ENCODE results near the gene BCL6.
A peak's percentile ranks its signal among the peaks of the same experiment; 100 is the strongest.

Gene BCL6

DNA sequence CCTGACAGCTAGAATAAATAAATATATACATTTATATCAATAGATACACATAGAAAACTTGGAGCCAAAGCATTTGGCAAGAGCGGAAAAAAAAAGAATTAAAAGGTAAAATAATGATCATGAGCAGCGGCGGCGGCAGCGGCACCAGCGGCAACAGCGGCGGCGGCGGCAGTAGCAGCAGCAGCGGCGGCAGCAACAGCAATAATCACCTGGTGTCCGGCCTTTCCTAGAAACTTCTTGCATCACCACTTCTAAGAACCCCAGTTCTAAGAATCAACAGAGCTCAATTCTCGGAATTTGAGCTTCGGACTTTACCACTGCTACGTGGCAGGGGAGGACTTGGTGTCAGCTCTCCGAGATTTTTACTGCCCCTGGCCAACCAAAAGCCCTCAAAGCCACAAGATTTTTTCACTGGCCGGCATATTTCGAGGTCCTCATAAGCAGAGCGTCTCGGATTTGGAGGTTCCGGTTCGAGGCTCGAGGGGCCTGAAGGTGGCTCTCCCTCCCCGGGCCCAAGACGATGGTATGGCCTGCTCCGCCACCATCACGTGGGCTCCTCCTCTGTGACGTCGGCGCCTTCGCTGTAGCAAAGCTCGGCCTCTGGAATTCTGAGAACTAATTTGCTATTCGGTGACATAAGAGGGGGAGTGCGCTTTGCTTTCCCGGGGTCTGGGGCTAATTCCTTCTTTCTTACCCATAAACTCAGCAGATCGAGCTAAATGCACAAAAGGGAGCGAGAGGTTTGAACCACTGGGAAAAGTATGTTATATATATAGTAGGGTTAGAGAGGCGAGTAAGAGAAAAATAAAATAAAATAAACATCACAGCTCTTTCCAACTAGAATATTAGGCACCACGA, at the start of gene BCL6:
Gene BCL6, minus strand, starts transcription at position 268 of the 858 bp plus-strand sequence. CDS start 11,775 bp downstream, outside the sequence.
- peak within 1 kb of the TSS; percentile 66 for H3K4me3 ChIP-seq (ENCODE audit: low read depth, low read length)

DNA sequence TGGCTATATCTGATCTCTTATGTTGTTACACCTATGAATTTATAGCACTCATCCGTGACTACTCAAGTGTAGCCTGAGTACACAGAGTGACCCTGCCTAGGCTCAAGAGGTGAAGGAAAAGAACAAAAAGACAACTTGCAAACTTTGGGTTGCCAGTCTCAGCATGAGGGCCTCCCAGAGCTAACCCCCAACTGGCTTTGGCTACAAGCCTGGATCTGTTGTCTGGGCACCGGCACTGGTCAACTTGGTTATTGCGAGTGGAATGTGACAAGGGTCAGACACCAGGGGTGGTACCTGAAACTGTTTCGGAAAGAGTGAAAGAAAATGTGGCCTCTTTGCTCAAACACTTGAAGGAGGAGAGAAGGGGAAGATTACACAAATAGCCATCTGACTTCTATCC, 49.5 kb upstream of the BCL6 start:
- no peak overlapping the region for H3K4me3 ChIP-seq (ENCODE audit: low read depth, low read length)

DNA sequence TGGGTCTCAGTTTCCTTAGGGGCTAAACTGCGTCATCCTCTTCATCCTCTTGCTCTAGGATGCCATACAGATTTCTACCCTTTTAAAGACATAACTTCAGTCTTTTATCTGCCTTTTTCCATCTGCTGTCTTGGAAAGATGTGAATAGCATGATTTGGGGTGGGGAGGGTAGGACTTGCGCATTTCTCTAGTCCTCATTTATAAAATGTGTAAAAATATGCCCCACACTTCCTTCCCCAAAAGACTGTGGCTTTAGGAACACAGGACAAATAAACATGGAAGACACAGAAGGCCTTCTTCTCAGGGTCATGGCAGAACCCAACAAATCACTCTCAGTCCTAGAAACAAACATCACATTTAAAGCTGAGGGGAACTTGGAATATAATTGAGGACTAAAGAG, 48.4 kb upstream of the BCL6 start:
- no peak overlapping the region for H3K4me3 ChIP-seq (ENCODE audit: low read depth, low read length)

DNA sequence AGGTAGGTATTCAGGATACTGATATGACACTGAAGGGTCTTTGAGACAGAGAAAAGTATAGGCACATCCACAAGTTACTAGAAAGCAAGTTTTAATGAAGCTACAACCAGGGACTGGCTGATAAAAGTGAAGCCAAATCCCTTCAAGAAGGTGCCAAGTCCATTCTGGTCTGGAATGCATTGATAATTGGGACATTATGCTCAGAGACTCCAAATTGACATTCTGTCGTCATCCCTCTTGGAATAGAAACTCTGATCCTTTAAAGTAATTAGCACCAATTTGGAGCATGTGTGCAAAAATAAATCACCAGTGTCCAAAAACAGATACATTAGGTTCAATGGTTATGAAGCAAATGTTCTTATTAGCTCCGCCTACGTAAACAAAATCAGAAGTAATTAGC, 47.3 kb upstream of the BCL6 start:
- H3K4me3 ChIP-seq (ENCODE audit: low read depth, low read length) = no peak overlapping the region

DNA sequence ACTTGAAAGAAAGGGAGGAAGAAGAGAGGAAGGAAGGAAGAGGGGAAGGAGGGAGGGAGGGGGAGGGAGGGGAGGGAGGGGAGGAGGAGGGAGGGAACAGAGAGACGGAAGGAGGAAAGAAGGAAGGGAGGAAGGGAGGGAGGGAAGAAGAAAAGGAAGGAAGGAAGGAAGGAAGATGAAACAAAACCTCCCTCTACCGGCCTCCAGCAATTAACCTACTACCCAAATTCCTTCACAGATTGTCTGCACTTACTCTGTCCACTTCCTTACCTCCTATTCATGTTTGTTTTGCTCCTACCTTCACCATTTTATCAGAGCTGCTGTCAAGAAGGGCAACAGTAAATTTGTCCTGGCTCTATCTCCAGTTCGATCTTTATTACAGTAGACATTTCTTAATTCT, 44.6 kb upstream of the BCL6 start:
- H3K4me3 ChIP-seq (ENCODE audit: low read depth, low read length) = no peak overlapping the region

DNA sequence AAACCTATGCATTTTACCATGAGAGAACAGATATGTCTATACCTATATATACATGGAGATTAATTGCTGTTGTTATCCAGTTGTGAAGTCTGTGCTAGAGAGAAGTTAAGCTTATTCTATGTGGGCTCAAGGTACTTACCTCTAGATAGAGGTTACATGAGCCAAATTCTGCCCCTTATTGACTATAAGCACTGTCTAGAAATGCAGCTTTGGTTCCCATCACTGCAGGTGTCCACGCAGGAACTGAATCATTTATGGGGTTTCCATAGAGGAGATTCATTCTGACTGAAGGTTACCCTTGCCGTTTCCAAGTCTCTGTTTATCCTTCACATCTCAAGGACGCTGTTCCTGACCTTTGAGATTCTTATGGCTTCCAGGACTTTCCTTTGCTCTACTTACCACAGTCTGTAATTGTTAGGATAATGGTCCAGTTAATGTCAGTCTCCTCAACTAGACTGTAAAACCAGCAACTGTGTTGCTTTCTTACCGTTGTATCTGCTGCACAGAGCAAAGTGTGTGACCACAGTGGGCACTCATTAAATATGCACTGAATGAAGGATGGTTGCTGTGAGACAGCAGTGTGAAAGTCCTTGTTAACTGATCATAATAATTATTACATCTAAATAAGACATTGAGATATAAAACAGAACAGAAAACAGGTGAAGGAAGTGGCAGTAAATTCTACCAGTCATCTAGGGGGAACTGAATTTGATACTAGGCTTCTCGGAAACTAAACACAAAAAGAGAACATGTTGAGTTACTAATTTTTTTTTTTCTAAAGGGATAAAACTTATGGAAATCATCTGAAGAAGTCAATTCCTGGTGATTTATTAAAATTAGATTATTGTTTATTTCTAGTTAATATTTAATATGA, 44.0 kb upstream of the BCL6 start:
- H3K4me3 ChIP-seq (ENCODE audit: low read depth, low read length) = no peak overlapping the region

DNA sequence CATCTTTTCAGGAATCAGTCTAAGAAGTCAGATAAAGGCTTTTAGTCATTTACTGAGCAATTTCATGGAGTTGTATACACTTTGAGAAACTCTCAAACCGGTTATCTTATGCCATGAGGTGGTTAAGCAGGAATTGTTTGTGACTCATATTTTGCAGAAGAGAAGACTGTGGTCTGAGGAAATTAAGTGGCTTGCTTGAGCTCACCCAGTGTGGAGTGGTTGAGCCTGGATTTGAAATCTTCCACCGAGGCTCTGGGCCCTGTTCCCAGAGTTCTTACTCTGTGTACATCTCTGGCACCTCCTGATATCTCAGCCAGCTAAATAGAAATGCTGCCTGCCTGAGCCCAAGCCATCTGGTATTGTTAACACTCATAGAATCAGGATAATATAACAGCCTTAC, 37.8 kb upstream of the BCL6 start:
- H3K4me3 ChIP-seq (ENCODE audit: low read depth, low read length) = no peak overlapping the region

DNA sequence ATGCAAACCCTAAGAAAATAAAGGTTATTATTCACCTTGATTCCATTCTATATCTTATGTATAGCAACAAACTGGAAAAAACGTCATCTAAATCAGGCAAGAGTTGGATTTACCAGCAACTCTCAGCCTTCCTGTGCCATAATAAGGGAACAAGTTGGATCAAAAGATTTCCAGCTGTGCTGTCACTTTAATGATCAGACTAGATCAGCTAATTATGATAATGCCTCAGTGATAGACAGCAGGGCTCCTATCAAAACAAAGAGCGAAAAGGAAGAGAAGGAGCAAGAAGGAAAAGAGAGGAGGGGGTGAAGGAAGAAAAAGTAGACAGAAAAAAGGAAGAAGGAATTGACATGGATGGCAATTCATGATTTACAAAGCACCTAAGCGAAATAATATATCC, 36.7 kb upstream of the BCL6 start:
- H3K4me3 ChIP-seq (ENCODE audit: low read depth, low read length) = no peak overlapping the region

DNA sequence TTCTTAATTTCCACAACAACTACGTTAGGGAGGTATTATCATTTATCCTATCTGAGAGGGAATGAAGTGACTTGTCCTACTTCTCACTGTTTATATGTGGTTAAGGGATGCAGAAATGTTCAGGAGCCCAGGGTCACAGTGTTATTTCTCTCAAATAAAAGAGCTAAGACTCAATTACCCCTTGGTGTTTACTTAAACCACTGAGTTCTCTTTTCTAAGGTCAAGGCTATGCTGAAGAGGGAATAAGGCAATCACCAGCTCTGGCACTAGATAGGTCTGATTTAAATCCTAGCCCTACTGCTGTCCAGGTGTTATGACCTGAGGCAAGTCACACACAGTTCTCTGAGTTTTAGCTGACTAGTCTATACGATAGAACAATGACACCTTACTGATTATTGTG, 35.7 kb upstream of the BCL6 start:
- H3K4me3 ChIP-seq (ENCODE audit: low read depth, low read length) = no peak overlapping the region

DNA sequence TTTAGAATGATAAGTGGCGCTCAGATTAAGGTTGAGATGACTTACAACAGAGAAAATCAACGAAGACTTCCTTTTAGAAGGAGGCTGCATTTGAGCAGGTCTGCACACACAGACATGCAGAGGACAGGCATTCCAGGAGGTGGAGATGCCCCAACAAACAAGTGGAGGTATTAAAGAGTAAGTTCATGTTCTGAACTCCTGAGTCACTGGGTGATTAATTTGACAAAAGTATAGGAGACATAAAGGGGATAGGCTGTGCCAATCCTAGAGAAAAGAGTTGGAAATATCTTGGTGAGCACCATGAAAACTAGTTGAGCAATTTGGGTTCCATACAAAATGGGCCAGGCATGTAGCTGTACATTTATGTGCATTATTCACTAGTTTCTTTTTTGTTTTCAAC, 33.5 kb upstream of the BCL6 start:
- H3K4me3 ChIP-seq (ENCODE audit: low read depth, low read length) = no peak overlapping the region

DNA sequence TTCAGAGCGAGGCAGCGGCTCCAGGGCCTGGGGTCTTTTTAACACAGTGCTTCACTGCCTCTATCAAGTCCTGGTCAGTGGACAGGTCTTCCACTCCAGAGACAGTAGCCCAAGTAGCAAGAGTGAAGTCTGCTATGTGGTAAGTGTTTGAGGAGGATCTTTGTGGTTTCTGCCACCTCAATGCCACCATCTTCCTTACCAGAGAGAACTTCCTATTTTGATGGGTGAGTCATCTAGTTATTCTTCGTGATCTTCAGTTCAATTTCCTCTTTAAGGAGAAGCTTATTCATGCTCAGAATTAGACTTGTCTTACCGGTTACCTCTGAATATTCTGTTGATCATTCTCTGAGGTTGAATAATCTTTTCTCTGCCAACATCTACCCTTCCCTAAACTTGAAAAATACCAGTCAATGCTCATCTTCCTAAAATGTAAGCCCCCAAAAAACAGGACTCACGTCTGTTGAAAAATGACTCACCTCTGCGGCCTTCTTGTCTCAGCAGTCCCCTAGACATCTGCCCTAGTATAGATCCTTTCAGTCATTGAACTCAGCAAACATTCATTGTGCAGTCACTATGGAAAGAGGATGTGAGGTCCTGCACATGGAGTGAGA, 32.2 kb upstream of the BCL6 start:
- H3K4me3 ChIP-seq (ENCODE audit: low read depth, low read length) = no peak overlapping the region

DNA sequence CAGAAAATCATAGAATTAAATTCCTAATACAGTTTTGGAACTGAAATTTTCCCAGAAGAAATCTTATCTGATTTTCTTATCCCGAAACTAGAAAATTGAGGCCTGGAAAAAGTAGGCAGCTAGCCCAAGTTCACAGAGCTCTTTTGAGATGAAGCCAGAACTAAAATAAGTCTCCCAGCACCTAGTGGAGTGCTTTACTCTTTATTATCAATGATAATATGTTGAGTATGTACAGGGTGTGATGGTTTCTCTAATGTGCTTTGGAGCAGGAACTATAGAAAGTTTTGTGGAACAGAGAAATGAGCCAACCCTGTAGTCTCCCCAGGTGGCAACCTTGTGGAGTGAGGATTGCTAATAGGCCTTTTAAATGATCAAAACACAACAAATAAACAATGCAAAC, 30.3 kb upstream of the BCL6 start:
- no peak overlapping the region for H3K4me3 ChIP-seq (ENCODE audit: low read depth, low read length)

DNA sequence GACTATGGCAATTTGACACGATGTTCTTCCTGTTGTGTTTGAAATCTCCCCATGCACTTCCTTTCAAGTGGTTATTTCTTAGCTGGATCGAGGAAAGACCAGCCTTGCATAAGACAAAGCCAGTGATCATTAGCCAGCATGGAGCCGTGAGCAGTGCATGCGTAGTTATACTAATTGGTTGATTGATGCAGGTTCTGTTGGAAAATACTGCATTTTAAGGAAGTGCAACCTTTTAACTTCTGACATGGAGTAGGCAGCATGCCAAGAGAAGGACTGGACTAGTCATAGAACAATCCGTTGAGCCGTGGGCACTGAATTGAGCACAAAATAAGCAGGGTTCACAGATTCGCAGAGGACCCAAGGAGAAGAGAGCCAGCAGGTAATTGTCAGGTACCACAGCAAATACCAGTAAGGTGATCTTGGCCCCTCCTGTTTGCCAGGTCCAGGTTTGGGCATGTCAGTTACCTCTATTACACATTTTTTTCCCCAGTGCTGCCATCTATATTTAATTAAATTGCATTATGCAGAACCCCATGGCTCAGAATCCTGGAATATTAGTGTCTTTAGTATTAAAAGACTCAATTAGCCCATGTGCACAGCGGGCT, 29.0 kb upstream of the BCL6 start:
- H3K4me3 ChIP-seq (ENCODE audit: low read depth, low read length) = no peak overlapping the region

DNA sequence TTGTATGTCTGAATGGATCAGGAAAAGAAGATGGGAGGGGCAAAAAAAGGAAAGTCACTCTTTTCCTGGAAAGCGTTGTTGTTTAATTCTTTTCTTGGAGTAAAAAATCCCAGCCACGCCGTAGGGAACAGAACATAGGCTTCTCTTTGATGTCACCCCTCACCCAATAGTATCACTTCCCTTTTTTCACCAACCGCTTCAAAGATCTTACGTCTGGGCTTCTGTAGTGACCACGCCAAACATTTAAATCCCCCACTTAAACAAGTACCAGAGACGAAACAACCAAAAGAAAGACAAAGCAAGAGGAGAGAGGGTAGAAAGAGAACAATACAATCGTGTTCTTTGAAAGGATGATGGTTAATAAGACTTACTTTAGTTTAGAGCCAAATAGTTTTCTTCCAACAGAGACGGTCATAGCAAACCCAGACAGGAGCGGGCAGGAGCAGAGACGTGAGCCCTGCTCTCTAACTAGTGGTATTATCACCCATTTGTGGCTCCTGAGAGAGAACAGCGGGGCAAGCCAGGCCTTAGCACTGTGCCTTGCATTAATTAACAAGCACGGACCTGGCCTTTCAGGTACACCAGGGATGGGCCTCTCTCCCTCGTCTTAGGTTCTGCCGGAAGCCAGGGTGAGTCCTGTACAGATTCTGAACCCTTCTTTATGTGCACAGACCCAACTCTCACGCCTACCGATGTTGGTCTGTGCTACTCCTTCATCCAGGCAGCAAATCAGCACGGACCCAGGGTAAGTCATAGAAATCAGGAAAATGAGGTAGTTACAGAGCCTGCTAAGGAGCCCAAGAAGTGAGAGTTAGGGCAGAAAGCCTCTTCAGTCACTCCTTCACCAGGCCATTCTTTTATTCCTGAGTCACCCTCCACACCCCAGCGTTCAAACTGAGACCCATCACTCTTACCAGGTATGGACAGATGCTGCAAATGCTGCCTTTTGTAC, 28.2 kb upstream of the BCL6 start:
- no peak overlapping the region for H3K4me3 ChIP-seq (ENCODE audit: low read depth, low read length)

DNA sequence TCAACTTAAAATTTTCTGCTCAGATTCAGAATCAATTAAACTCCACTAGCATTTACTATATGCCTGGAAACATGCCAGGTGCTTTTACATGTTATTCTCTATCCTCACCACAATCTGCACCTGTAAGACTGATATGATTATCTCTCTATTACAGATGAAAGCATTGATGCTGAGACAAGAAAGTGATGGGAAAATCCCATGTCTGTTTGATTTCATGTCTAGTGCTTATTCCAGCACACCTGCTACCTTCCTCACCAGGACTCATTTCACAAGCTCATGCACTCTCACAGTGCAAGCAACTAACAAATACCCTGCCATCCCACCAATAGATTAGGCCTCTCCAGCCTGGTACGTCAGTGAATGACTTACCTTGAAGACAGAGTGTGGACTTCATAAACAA, 25.0 kb upstream of the BCL6 start:
- no peak overlapping the region for H3K4me3 ChIP-seq (ENCODE audit: low read depth, low read length)

DNA sequence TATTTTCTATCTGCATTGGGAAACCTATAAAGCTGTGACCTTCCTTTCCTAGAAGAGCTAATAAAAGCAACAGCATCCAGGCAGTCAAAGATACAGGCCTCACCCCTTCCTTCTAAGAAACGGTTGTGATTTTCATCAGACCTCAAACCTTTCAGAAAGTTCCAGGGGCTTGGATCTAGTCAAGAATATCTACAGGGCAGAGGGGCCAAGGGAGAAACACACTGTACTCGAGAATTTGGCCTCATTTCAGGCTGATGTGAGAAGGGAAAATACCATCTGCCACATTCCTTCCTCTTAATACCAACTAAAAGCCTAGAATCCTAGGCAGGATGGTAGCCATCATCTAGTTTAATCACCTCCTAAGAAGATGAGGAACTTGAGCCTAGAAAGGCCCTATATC, 24.5 kb upstream of the BCL6 start:
- H3K4me3 ChIP-seq (ENCODE audit: low read depth, low read length) = no peak overlapping the region

DNA sequence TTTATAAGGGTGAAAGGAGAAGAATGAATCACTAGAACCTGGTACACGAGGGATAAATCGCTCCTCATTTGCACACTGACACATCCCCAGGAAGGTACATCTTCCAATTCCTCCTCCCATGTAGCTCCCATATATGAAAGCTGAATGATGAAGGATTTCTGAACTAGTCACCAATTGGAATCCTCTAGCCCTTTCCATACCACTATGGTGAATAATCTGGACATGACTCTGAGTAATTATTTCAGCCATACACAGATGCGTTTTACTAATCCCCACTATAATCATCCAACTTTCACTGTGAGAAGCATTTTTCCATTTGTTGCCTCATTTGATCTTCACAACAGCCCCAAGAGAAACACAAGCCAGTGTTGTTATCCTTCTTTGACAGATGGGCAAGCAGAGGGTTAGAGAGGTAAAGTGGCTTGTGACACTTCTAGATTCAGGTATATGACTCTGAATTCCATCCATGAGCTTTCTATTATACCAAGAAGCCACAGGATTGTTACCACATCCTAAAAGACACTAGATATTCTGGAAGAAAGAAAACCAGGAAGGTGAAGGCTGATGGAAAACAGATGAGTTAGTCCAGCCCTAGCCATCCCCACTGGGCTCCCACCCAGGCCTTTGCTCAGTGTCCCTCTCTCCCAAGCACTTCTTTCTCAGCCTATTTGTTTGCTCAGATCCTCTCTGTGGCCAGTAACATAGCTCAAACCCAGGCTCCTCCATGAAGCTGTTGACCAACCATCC, 22.2 kb upstream of the BCL6 start:
- no peak overlapping the region for H3K4me3 ChIP-seq (ENCODE audit: low read depth, low read length)

DNA sequence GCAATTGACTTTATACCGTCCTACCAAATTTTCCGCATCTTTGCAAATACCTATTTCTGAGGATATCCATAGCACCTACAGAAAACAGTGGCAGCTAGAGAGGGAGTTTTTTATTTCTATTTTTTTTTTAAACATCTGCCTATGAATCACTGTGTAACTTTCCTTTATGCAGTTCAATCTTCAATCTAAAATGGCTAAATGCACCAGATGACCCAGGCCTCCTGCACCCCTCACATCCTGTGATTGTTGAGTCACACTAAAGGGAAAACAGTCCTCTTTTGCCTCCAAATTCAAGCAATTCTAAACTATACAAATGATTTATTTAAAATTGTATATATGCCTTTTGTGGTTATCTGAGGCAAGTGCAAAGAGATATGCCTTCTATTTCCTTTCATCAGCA, 20.1 kb upstream of the BCL6 start:
- no peak overlapping the region for H3K4me3 ChIP-seq (ENCODE audit: low read depth, low read length)

DNA sequence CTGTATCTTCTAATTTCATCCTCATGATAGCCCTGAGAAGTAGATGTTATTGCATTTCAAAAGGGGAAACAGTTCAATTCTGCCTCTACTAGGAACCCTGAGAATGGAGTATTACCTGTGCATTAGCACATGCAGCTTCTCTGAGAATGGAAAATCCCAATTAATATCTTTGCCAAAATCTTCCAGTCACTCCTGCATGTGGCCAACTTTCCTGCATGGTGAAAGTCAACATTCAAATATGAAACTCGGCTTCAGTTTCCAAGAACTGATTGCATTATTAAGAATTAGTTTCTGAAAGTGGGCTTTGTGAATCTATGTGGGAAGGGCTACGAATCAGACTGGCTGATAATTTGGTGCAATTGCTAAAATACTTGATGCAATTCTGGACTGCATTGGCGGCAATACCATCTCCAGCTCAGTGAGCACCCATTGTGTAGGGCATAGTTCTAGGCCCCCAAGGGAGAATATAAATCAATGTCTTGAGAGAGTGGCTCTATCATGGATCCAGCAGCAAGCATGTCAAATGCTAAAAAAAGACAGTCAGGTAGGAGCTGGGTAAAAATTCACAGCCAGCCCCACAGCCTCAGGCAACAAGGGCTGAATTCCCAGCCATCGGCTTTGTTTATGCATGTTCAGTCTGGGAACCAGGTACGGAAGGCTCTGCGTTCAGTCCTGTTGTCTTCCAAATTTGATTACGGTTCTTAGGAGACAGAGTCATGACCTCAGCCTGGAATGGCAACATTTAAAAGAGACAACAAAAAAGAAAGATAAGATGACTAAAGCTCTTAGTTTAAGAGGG, 18.8 kb upstream of the BCL6 start:
- H3K4me3 ChIP-seq (ENCODE audit: low read depth, low read length) = no peak overlapping the region

Data from iPS-11a (cell line).